Liver (tissue), 3 donors: ENCODE measurements around the gene CHKA.

Experiments
- EGR1 ChIP-seq, 2 donors: IDR thresholded peaks; 2 replicates each; pipeline ENCODE4 v1.6.1; 2016 to 2018; ENCODE audit warnings: antibody characterized with exemption in 2 of 2, low read depth in 2 of 2
- FOXA1 ChIP-seq: IDR thresholded peaks from 2 replicates; pipeline ENCODE4 v1.6.1; 2016; ENCODE audit warnings: antibody characterized with exemption
- HNF4A ChIP-seq, 2 donors: conservative IDR thresholded peaks; 2 replicates each; pipeline ENCODE4 v1.6.1; 2016; ENCODE audit warnings: antibody characterized with exemption in 2 of 2, mild to moderate bottlenecking in 2 of 2
- RAD21 ChIP-seq, 2 donors: IDR thresholded peaks; 2 replicates each; pipeline ENCODE4 v1.6.1; 2016; ENCODE audit warnings: antibody characterized with exemption in 2 of 2, mild to moderate bottlenecking in 2 of 2
- TAF1 ChIP-seq: conservative IDR thresholded peaks from 2 replicates; pipeline ENCODE4 v1.6.1; 2016; ENCODE audit warnings: antibody characterized with exemption, mild to moderate bottlenecking
- TF ChIP-seq, protein P1 (sequence below): fragments of 150-350 bp; IDR thresholded peaks from 2 replicates; pipeline ENCODE4 v1.5.1; 2017; ENCODE audit warnings: improper control_type of control experiment, low read depth, low read length; ENCODE audit not compliant: missing input control
- donor health status: healthy.
- donor health status: healthy.

DNA sequence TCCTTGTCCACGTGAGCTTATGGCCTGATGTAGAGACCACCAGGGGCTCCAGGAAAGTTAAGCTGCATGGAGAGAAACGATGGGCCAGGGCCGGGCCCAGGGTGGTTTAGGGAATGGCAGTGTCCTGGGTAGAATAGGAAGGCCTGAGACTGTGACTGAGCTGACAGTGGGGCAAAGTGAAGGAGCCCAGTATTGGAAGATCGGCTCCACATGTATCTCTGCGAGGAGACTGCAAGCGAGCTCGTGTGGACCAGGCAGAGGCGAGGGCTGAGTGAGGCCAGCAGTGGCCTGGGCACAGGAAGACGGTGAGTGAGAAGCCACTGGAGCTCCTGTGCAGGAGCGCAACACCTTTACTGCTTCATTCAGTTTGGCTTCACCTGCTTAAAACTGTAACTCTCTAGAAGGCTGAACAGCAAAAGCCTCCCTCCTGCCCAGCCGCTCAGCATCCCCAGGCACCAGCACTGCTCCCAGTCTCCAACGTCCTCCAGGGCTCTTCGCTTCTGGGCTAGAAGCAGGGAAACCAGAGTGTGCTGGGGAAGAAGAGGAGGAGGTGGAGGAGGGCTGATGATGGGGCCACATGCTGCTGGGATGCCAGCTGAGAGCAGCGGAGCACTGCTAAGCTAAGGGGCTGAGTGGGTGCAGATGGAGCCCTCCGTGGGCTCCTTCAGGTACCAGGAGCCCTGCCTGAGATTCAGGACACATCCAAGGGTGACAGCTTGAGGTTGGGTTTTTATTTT is 68.9 kb downstream of the CHKA start:
- TF ChIP-seq RAD21 (IDR thresholded peaks at IDR 0.05) (no peak), EGR1 (IDR thresholded peaks at IDR 0.05; ENCODE audit: low read depth in 2 of 2) (no peak), TAF1 (no peak), HNF4A (conservative IDR thresholded peaks at IDR 0.05) (no peak), FOXA1 (no peak)
- TF ChIP-seq, protein P1, sequence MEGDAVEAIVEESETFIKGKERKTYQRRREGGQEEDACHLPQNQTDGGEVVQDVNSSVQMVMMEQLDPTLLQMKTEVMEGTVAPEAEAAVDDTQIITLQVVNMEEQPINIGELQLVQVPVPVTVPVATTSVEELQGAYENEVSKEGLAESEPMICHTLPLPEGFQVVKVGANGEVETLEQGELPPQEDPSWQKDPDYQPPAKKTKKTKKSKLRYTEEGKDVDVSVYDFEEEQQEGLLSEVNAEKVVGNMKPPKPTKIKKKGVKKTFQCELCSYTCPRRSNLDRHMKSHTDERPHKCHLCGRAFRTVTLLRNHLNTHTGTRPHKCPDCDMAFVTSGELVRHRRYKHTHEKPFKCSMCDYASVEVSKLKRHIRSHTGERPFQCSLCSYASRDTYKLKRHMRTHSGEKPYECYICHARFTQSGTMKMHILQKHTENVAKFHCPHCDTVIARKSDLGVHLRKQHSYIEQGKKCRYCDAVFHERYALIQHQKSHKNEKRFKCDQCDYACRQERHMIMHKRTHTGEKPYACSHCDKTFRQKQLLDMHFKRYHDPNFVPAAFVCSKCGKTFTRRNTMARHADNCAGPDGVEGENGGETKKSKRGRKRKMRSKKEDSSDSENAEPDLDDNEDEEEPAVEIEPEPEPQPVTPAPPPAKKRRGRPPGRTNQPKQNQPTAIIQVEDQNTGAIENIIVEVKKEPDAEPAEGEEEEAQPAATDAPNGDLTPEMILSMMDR = no peak
